Liver (tissue), 9 donors: ENCODE measurements around the gene DLGAP4. TPM values are rescaled to one million over a fixed set of nuclear protein-coding genes. Genes with fewer than 3 reads are reported as not detected.

ENCODE experiments used
- DNase-seq: peaks from one replicate; pipeline ENCODE4 v3.0.0-alpha.2; 2017; ENCODE audit warnings: low spot score
- H3K27ac ChIP-seq, 2 donors: one replicate each; pipeline ENCODE4 v1.7.0; 2013; ENCODE audit warnings: inconsistent platforms in 2 of 2, low read length in 2 of 2, control low read depth in 1 of 2, low read depth in 1 of 2, mild to moderate bottlenecking in 1 of 2
- H3K27me3 ChIP-seq, 4 donors: one replicate each; pipeline versions ENCODE4 v1.6.1 to v1.7.0; 2013; ENCODE audit warnings: low read length in 3 of 4, inconsistent platforms in 1 of 4, mild to moderate bottlenecking in 1 of 4, moderate library complexity in 1 of 4; ENCODE audit not compliant: control insufficient read depth in 4 of 4, insufficient read depth in 4 of 4
- H3K36me3 ChIP-seq, 4 donors: one replicate each; pipeline versions ENCODE4 v1.6.1 to v1.7.0; 2013; ENCODE audit warnings: low read length in 3 of 4, mild to moderate bottlenecking in 3 of 4, low read depth in 1 of 4, moderate library complexity in 1 of 4; ENCODE audit not compliant: control insufficient read depth in 4 of 4, insufficient read depth in 3 of 4
- H3K4me1 ChIP-seq, 4 donors: one replicate each; pipeline versions ENCODE4 v1.6.1 to v1.7.0; 2013; ENCODE audit warnings: low read length in 3 of 4, mild to moderate bottlenecking in 3 of 4, moderate library complexity in 1 of 4; ENCODE audit not compliant: control insufficient read depth in 4 of 4, insufficient read depth in 4 of 4
- H3K4me3 ChIP-seq, 3 donors: one replicate each; pipeline versions ENCODE4 v1.6.1 to v1.7.0; 2013; ENCODE audit warnings: low read length in 3 of 3, control low read depth in 1 of 3, low read depth in 1 of 3, mild to moderate bottlenecking in 1 of 3
- H3K9ac ChIP-seq, 2 donors: one replicate each; pipeline ENCODE4 v1.7.0; 2013; ENCODE audit warnings: low read length in 2 of 2, mild to moderate bottlenecking in 2 of 2, moderate library complexity in 2 of 2, control low read depth in 1 of 2, low read depth in 1 of 2
- H3K9me3 ChIP-seq, 4 donors: one replicate each; pipeline versions ENCODE4 v1.6.1 to v1.7.0; 2013; ENCODE audit warnings: low read length in 3 of 4; ENCODE audit not compliant: control insufficient read depth in 4 of 4
- EGR1 ChIP-seq, 2 donors: IDR thresholded peaks; 2 replicates each; pipeline ENCODE4 v1.6.1; 2016 to 2018; ENCODE audit warnings: antibody characterized with exemption in 2 of 2, low read depth in 2 of 2
- FOXA2 ChIP-seq: IDR thresholded peaks from 2 replicates; pipeline ENCODE4 v1.6.1; 2016; ENCODE audit warnings: antibody characterized with exemption
- HNF4A ChIP-seq, 2 donors: conservative IDR thresholded peaks; 2 replicates each; pipeline ENCODE4 v1.6.1; 2016; ENCODE audit warnings: antibody characterized with exemption in 2 of 2, mild to moderate bottlenecking in 2 of 2
- HNF4G ChIP-seq: IDR thresholded peaks from 2 replicates; pipeline ENCODE4 v1.6.1; 2016; ENCODE audit warnings: antibody characterized with exemption
- JUND ChIP-seq, 2 donors: IDR thresholded peaks; 2 replicates each; pipeline ENCODE4 v1.6.1; 2016; ENCODE audit warnings: antibody characterized with exemption in 2 of 2
- NR2F2 ChIP-seq: IDR thresholded peaks from 2 replicates; pipeline ENCODE4 v1.6.1; 2016; ENCODE audit warnings: antibody characterized with exemption
- RAD21 ChIP-seq, 2 donors: IDR thresholded peaks; 2 replicates each; pipeline ENCODE4 v1.6.1; 2016; ENCODE audit warnings: antibody characterized with exemption in 2 of 2, mild to moderate bottlenecking in 2 of 2
- RXRA ChIP-seq, 2 donors: IDR thresholded peaks; 2 replicates each; pipeline ENCODE4 v1.6.1; 2017 to 2018; ENCODE audit warnings: antibody characterized with exemption in 2 of 2, mild to moderate bottlenecking in 1 of 2
- SP1 ChIP-seq: IDR thresholded peaks from 2 replicates; pipeline ENCODE4 v1.6.1; 2018; ENCODE audit warnings: antibody characterized with exemption, mild to moderate bottlenecking
- TAF1 ChIP-seq: conservative IDR thresholded peaks from 2 replicates; pipeline ENCODE4 v1.6.1; 2016; ENCODE audit warnings: antibody characterized with exemption, mild to moderate bottlenecking
- YY1 ChIP-seq: IDR thresholded peaks from 2 replicates; pipeline ENCODE4 v1.6.1; 2016; ENCODE audit warnings: antibody characterized with exemption, mild to moderate bottlenecking
- WGBS: extraction: QIAGEN DNeasy Blood & Tissue Kit; methylation state at CpG from one replicate; pipeline ENCODE4 v1.1.7; 2013; 5-methylcytosine and 5-hydroxymethylcytosine counted together
- polyA plus RNA-seq, 2 donors: library from polyadenylated mRNA; stranded (reverse) in 1 of 2; unstranded in 1 of 2; fragments of 200-250 nt in 1 of 2; fragments of >200 nt in 1 of 2; fragmentation: Nextera tagmentation in 1 of 2; extraction: Ambion mirVana in 1 of 2; gene quantifications; one replicate each; pipeline versions ENCODE4 v1.2.1 to v1.2.3, GENCODE V29; 2013 to 2015
- total RNA-seq, 2 donors: library from RNA; depleted of rRNA; stranded (reverse); fragments of >200 nt; gene quantifications; one replicate each; pipeline ENCODE4 v1.2.3, GENCODE V29; 2014
- TF ChIP-seq, protein P1 (sequence below): IDR thresholded peaks from 2 replicates; pipeline ENCODE4 v1.6.1; 2016; ENCODE audit warnings: antibody characterized with exemption
- TF ChIP-seq, protein P2 (sequence below): IDR thresholded peaks from 2 replicates; pipeline ENCODE4 v1.6.1; 2016; ENCODE audit warnings: antibody characterized with exemption
- TF ChIP-seq, protein P3 (sequence below): IDR thresholded peaks from 2 replicates; pipeline ENCODE4 v1.6.1; 2016; ENCODE audit warnings: antibody characterized with exemption
- TF ChIP-seq, protein P4 (sequence below): fragments of 150-350 bp; IDR thresholded peaks from 2 replicates; pipeline ENCODE4 v1.5.1; 2017; ENCODE audit warnings: improper control_type of control experiment, low read depth, low read length; ENCODE audit not compliant: missing input control
- donor health status: healthy.
- donor health status: healthy.
- donor health status: healthy.
- donor health status: healthy.
- donor health status: healthy.

DLGAP4 gene
- total and polyA plus RNA-seq, 4 donors, result 2.9 to 18.7 (median 11.2) TPM

DNA sequence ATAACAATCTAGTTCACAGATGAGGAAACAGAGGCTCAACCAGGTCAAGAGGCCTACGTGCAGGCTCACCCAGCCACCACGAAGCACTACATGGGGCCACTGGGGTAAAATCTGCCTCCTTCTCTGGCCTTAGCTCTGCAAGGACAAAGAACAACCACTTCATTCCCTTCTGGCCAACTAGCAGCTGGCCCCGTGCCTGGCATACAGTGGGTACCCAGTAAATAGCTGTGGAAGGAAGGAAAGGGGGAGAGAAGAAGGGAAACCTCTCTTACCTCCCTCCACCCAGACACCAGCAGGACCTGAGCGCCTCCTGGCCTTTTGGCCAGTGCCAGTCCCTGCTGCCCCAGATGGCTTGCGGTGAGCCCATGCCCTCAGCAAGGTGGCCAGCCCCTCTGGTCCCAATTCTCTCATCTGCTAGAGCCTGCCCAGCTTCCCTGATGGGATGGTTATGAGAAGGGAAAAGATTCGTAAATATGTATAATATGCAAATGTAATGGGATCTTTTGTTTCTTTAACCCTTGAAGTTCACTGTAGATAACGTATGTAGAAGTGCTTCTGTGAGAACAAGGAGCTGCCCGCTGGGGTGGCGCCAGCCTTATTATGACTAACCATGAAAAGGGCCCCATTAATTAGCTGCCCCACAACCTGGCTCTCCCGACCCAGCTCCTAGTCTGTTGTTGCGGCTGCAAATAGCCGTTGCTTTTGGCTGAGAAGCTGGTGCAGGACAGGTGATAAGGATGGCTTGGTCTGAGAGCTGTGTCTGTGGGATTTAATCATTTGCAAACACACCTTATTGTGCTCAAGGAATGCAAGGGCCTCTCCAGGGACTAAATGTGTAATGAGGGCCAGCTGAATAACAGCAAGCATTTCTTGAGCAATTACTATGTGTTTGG, 62.0 kb downstream of the DLGAP4 start:
- Histone ChIP-seq H3K27ac (no peak overlapping the region), H3K36me3 (no peaks in the 10 kb centered on the region), H3K27me3 (peaks cover 0 to 6% (median 0%) of the 10 kb centered on the region in 4 donors), H3K9me3 (no peaks in the 10 kb centered on the region), H3K4me3 (no peak overlapping the region), H3K4me1 (no peaks in the 10 kb centered on the region), H3K9ac (no peak overlapping the region)
- WGBS, result 58% methylated on average over 12 of the region's 12 CpGs
- TF ChIP-seq JUND (IDR thresholded peaks at IDR 0.05) (no peak), SP1 (no peak), NR2F2 (no peak), HNF4A (conservative IDR thresholded peaks at IDR 0.05) (no peak)
- TF ChIP-seq, protein P1, sequence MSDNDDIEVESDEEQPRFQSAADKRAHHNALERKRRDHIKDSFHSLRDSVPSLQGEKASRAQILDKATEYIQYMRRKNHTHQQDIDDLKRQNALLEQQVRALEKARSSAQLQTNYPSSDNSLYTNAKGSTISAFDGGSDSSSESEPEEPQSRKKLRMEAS, result no peak
- TF ChIP-seq, protein P2, sequence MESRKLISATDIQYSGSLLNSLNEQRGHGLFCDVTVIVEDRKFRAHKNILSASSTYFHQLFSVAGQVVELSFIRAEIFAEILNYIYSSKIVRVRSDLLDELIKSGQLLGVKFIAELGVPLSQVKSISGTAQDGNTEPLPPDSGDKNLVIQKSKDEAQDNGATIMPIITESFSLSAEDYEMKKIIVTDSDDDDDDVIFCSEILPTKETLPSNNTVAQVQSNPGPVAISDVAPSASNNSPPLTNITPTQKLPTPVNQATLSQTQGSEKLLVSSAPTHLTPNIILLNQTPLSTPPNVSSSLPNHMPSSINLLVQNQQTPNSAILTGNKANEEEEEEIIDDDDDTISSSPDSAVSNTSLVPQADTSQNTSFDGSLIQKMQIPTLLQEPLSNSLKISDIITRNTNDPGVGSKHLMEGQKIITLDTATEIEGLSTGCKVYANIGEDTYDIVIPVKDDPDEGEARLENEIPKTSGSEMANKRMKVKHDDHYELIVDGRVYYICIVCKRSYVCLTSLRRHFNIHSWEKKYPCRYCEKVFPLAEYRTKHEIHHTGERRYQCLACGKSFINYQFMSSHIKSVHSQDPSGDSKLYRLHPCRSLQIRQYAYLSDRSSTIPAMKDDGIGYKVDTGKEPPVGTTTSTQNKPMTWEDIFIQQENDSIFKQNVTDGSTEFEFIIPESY, result no peak
- no peak for DNase-seq

DNA sequence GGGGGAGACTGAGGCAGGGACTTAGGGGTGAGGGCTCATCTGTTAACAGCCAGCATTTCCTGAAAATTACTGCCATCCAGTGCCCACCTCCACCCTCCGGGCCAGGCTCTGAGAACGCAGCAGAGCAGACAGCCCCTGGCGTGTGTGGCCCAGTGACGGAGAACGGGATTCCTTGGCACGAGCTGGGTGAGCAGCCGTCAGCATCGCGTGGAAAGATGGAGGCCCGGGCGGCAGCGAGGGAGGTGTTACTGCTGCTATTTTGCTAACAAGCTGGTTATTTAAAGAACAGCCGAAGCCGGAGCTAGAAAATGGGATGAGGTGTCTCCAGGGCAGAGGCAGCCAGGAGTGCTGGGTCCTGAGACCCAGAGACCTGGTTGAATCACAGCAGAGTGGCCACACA, 62.7 kb downstream of the DLGAP4 start:
- DNase-seq, result no peak
- H3K36me3 ChIP-seq, result no peaks in the 10 kb centered on the region
- no peaks in the 10 kb centered on the region for H3K4me1 ChIP-seq
- no peaks in the 10 kb centered on the region for H3K9me3 ChIP-seq
- H3K27me3 ChIP-seq, result peaks cover 0 to 8% (median 0%) of the 10 kb centered on the region in 4 donors
- no peak for TF ChIP-seq HNF4A (conservative IDR thresholded peaks at IDR 0.05)
- no peak overlapping the region for H3K4me3 ChIP-seq
- H3K27ac ChIP-seq, result no peak overlapping the region
- H3K9ac ChIP-seq, result no peak overlapping the region
- 85% methylated on average over 14 of the region's 14 CpGs for WGBS

DNA sequence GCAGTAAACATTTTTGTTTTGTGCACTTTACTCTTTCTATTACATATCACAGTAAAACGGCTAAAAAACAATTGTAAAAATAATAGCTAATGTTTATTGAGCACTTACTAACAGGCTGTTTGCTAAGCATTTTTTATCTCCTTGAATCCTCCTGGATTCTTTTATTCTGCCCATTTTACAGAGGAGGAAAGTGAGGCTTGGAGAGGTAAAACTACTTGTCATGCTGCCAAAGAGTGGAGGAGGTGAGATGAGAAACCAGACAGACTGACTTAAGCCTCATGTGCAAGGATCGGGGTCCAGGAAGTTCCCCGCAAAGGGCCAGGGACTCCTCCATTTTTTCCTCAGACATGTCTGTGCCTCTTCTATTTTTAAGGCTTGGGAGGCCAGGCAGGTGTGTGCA, 63.6 kb downstream of the DLGAP4 start:
- TF ChIP-seq FOXA2 (no peak), NR2F2 (no peak), RAD21 (IDR thresholded peaks at IDR 0.05) (no peak), SP1 (no peak), TAF1 (no peak), HNF4G (no peak), EGR1 (IDR thresholded peaks at IDR 0.05; ENCODE audit: low read depth in 2 of 2) (no peak), YY1 (no peak), JUND (IDR thresholded peaks at IDR 0.05) (no peak), RXRA (IDR thresholded peaks at IDR 0.05) (no peak)
- TF ChIP-seq, protein P3, sequence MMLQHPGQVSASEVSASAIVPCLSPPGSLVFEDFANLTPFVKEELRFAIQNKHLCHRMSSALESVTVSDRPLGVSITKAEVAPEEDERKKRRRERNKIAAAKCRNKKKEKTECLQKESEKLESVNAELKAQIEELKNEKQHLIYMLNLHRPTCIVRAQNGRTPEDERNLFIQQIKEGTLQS, result no peak
- TF ChIP-seq, protein P2, result no peak
- TF ChIP-seq, protein P4, sequence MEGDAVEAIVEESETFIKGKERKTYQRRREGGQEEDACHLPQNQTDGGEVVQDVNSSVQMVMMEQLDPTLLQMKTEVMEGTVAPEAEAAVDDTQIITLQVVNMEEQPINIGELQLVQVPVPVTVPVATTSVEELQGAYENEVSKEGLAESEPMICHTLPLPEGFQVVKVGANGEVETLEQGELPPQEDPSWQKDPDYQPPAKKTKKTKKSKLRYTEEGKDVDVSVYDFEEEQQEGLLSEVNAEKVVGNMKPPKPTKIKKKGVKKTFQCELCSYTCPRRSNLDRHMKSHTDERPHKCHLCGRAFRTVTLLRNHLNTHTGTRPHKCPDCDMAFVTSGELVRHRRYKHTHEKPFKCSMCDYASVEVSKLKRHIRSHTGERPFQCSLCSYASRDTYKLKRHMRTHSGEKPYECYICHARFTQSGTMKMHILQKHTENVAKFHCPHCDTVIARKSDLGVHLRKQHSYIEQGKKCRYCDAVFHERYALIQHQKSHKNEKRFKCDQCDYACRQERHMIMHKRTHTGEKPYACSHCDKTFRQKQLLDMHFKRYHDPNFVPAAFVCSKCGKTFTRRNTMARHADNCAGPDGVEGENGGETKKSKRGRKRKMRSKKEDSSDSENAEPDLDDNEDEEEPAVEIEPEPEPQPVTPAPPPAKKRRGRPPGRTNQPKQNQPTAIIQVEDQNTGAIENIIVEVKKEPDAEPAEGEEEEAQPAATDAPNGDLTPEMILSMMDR, result no peak
- no peak for DNase-seq
- H3K27me3 ChIP-seq, result peaks cover 0 to 13% (median 0%) of the 10 kb centered on the region in 4 donors
- no peak overlapping the region for H3K27ac ChIP-seq
- H3K36me3 ChIP-seq, result no peaks in the 10 kb centered on the region
- H3K4me1 ChIP-seq, result no peaks in the 10 kb centered on the region
- H3K4me3 ChIP-seq, result no peak overlapping the region
- no peaks in the 10 kb centered on the region for H3K9me3 ChIP-seq
- 75% methylated on average over 3 of the region's 3 CpGs for WGBS
- H3K9ac ChIP-seq, result no peak overlapping the region
